Stimulated activated CD8-positive, alpha-beta memory T cell treated with anti-CD3 and anti-CD28 coated beads, Interleukin-15, amount 100 ng/mL, for 48 hours (primary cell): ENCODE data around the gene TRIML2.
"Not testable (repeated sequence)": the region's sequence is repeated elsewhere in the genome, so short reads cannot be mapped to it uniquely, and the experiment has no call there.

Experiments used
- DNase-seq, 2 donors: peaks; one replicate each; pipeline ENCODE4 v3.0.0-alpha.2; 2020; ENCODE audit warnings: low read depth in 2 of 2

The TRIML2 gene

DNA sequence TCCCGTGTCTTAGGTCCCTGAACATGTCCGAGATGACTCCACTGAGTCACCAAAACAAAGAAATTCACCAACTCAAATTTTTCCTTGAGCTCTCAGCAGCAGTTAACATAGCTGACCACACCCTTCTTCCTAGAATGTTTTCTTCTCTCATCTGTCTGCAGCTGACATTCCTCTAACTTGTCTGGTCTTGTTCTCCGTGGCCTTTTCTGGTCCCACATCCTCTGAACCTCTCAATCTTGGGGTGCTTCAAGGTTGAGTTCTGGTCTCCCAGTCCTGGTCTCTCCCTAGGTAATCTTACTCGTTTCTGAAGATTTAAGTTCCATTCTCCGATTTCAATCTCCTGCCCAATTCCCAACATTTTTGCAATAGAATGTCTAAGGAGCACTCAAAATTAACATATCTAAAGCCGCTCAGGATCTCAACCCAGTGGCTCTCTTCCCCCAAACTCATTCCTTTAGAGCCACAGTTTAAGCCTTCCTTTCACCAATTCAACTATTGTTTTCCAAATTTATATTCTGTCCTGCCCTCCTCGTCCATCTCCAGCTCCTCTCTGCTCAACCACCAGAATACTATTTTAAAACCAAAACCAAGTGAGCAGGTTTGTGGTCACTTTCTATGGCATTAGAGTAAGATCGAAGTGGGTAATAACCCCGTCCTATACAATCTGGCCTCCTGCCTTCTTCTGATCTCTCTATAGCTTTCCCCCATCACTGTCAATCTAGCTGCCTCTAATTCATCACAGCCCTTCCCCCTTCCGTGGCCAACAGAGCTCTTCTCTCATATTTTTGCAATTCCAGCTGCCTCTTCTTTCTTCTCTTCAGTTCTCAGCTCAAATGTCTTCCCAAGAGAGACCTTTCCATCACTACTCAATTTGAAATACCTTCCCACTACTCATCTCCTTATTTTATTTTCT is 1.2 kb downstream of the TRIML2 start:
- no peak for DNase-seq

GRCh38 chr4:188106454-188106853 is 2.9 kb downstream of the TRIML2 start:
- DNase-seq = no peak

DNA sequence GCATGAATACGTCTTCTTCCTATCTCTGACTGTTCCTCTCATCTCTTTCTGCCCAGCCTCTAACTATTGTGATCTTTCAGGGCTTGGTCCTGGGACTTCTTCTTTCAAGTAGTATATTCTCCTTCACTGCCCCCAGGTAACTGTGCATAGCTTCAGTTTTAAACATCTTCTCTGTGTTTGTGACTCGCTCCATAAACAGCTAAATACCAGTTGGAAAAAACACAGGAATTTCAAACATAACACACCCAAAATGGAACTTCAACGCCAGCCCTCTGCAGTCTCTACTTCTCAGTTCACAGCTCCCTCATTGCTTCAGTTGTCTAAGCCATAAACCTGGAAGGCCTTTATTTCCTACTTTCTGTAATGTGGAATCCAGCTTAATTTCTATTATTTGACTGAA is 16.6 kb downstream of the TRIML2 start:
- no peak for DNase-seq

DNA sequence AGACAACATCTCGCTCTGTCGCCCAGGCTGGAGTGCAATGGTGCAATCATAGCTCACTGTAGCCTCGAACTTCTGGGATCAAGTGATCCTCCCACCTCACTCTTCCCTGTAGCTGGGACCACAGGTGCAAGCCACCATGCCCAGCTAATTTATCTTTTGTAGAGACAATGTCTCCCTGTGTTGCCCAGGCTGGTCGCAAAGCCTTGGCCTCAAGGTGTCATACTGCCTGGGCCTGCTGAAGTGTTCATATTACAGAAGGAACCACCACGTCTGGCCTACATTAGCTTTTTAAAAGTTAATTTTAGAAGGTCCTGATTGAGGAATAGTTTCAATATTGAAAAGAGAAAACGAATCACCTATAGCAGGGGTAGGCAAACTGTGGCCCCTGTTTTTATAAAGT is 22.5 kb downstream of the TRIML2 start:
- no peak for DNase-seq

DNA sequence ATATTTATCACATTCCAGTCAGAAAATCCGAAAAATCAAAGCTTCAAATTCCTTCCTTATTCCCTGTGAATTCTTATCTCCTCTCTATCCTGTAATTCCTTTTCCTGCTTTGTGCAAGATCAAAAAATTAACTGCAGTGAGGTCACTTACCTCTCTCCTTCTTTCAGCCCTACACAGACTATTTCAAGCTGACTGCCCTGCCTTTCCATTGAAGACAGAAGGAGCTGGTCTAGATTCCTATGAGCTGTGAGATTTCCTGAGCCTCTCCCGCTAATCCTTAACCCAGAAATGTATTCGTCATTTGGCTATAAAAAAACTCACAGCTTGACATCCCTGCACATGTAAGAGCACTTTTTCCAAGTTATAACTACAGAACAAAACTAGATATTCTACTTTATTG is 26.6 kb downstream of the TRIML2 start:
- no peak for DNase-seq

DNA sequence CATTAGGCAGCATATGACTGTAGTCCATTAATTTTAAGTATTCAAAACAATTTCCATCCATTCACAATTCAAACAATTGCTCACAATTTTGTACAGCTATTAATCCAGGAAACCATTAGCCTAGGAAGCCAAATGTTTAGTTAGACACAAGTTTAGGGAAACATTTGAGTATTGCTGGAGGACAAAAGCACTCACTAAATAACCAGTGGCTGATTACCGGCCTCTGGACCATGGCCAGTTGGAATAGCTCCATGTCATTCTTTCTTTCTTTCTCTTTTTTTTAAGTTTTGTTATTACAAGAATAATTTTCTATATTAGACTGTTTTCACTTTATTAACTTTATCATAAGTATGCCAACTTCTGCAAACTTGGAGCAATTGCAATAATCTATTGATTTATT is 31.3 kb downstream of the TRIML2 start:
- DNase-seq = no peak

- no peak for DNase-seq
Measured at GRCh38 chr4:188076169-188076568, 33.2 kb downstream of the TRIML2 start.

DNA sequence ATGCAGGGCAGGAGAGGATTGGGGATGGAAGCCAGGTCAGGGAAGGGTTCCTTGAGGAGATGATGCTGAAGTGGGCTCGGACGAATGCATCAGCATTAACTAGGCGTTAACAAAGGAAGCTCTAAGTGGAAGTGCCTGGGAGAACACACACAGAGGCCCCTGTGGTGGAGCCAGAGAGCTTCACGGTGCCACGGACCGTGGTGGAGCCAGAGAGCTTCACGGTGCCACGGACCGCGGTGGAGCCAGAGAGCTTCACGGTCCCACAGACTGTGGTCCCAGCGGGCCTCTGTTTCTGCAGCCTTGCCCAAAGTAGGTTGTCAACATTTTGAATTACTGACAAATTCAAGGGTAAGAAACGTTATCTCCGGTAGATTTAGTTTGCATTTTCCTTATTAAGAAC is 48.3 kb downstream of the TRIML2 start:
- DNase-seq = no peak

GRCh38 chr4:188053302-188053701 is 56.1 kb downstream of the TRIML2 start:
- DNase-seq = no peak

DNA sequence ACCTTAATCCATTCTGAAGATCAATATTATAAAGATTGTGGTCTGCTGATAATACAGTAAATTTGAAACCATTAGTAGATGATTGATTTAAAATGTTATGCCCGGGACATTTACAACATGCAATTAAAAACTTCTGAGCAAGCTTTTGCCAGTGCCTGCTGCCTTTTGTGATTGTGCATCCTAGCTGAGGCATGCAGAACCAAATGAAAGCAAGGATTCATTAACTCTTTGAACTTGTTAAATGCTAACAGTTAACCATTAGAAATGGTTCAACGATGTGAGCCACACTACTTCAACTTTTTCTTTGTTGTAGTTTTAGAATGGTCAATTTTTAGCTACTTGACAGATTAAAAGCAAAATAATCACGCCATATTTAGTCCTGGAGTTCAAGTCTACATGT is 62.7 kb downstream of the TRIML2 start:
- no peak for DNase-seq

DNA sequence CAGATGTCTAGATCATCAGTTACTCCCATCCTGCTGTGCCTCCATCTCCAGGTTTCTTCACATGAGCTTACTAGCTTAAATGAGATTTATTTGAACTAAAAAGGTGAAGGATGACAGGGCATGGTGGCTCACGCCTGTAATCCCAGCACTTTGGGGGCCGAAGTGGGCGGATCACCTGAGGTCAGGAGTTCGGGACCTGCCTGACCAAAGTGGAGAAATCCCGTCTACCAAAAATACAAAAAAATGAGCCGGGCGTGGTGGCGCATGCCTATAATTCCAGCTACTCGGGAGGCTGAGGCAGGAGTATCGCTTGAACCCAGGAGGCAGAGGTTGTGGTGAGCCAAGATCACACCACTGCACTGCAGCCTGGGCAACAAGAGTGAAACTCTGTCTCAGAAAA is 63.9 kb downstream of the TRIML2 start:
- not testable (repeated sequence) for DNase-seq

- no peak for DNase-seq
Measured at GRCh38 chr4:188043154-188043553, 66.2 kb downstream of the TRIML2 start.

DNA sequence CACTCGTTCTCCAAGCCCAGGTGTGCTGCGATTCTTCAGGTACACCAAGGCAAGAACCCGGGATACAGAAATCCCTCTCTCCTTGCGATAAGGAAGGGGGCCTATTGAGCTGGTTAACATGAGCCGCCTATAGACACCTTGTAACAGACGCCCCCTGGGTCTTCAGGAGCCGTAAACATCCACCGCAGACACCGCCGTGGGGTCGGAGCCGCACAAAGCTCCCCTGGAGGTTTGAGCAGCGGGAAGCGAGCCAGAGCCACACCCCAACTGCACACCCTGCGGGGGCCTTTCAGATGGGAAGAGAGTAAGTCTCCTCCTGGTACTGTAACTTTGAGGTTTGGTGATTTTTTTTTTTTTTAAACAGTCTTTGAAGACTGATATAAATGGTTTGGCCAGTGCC is 67.2 kb downstream of the TRIML2 start:
- no peak for DNase-seq

DNA sequence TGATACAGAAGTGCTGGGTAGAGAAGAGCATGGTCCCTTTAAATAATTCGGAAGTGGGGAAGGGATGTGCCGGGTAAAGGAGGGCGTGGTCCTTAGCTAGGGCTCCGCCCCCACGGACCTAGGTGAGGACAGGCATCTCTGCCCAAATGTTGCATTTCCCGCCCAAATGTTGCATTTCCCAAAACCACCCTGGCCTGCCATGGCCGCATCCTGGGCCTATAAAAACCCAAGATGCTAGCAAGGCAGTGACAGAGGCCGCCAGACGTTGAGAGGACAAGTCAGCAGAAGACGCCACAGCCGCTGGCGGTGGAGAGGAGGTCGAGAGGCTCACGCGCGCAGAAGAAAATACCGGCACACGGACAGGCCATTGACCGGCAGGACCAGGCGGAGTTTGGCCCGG is 67.7 kb downstream of the TRIML2 start:
- no peak for DNase-seq
